Measurements from ENCODE around the gene FEM1A.

FEM1A gene

DNA sequence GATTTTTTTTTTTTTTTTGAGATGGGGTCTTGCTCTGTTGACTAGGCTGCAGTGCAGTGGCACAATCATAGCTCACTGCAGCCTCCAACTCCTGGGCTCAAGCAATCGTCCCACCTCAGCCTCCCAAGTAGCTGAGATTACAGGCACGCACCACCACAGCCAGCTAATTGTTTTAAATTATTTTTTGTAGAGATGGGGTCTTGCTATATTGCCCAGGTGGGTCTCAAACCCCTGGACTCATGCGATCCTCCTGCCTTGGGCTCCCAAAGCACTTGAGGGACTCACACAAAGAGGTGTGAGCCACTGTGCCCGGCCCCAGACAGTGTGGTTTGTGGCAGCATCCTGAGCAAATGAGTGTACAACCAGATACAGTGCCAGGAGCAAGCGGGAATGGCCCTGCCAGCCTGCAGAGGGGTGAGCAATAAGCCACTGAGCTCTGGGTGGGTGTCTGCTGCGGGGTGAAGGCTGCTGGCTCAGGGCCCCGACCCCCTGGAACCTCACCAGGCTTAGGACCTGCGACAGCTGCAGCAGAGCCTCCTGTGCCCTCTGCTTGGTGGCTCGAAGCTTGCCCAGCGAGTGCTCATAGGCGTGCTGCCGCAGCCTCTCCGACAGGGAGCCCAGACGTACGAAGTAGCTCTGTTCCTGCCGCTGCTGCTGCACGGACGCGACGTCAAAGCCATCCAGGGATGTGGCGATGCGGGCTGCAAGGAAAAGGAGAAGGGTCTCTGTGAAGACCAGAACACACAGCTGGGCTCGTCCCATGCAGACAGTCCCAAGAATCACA lies 55.8 kb downstream of the FEM1A start:
- no peak for DNase-seq (ENCODE audit: low spot score)

GRCh38 chr19:4849019-4849418 lies 57.5 kb downstream of the FEM1A start:
- no peak for DNase-seq (ENCODE audit: low spot score)

Data from hepatic stellate cell (primary cell).